Left lung (tissue), 10 donors: ENCODE results near the gene TUBB1. TPM values are rescaled to one million over a fixed set of nuclear protein-coding genes. Genes with fewer than 3 reads are reported as not detected.

Experiments used
- ATAC-seq: fragments of 200-7000 bp; cut with Tn5 transposase; one replicate; pipeline ENCODE4 v1.9.1; 2020; ENCODE audit warnings: moderate library complexity
- DNase-seq, 4 donors: peaks; one replicate each; pipeline ENCODE4 v3.0.0-alpha.2; 2013 to 2020
- H3K27ac ChIP-seq, 2 donors: fragments of 200-600 bp; sonication (generic) in 1 of 2; one replicate each; pipeline versions ENCODE4 v1.5.0 to v1.8.0; 2020 to 2021
- H3K27me3 ChIP-seq, 2 donors: fragments of 200-600 bp; sonication (generic) in 1 of 2; one replicate each; pipeline versions ENCODE4 v1.5.0 to v1.8.0; 2020 to 2021
- H3K36me3 ChIP-seq, 2 donors: fragments of 200-600 bp; sonication (generic) in 1 of 2; one replicate each; pipeline versions ENCODE4 v1.5.0 to v1.8.0; 2020 to 2021
- H3K4me1 ChIP-seq, 2 donors: fragments of 200-600 bp; one replicate each; pipeline ENCODE4 v1.8.0; 2021
- H3K4me3 ChIP-seq, 2 donors: fragments of 200-600 bp; sonication (generic) in 1 of 2; one replicate each; pipeline versions ENCODE4 v1.5.0 to v1.8.0; 2020 to 2021; ENCODE audit warnings: mild to moderate bottlenecking in 1 of 2
- H3K9me3 ChIP-seq, 2 donors: fragments of 200-600 bp; sonication (generic) in 1 of 2; one replicate each; pipeline versions ENCODE4 v1.5.0 to v1.8.0; 2020 to 2021
- CTCF ChIP-seq, 2 donors: fragments of 200-600 bp; sonication (generic) in 1 of 2; IDR thresholded peaks; one replicate each; pipeline versions ENCODE4 v1.5.0 to v1.8.0; 2021; ENCODE audit warnings: antibody characterized with exemption in 2 of 2
- intact Hi-C, 2 donors: fragments of 100-400 bp; cut with DNase I; formaldehyde crosslinking; loops; one replicate each; pipeline versions ENCODE4 v1.11.2 to v1.14.2; 2022
- polyA plus RNA-seq, 6 donors: library from polyadenylated mRNA; unstranded; fragments of 120-200 nt; gene quantifications; one replicate each; pipeline ENCODE4 v1.2.1, GENCODE V29; 2013; ENCODE audit not compliant: insufficient read length in 6 of 6
- total RNA-seq, 2 donors: library from RNA; stranded (reverse); fragmentation: NEBNext Ultra II Directional; extraction: Animal tissue kit (Norgen Biotek cat#: 25700); gene quantifications; one replicate each; pipeline ENCODE4 v1.2.1, GENCODE V29; 2021
- donor health status: DM: no; HTN: yes; CAD: no.
- donor health status: DM: no; HTN: no; CAD: no.

TUBB1 gene
- total and polyA plus RNA-seq, 8 donors: 2.0 to 5.7 (median 4.3) TPM

DNA sequence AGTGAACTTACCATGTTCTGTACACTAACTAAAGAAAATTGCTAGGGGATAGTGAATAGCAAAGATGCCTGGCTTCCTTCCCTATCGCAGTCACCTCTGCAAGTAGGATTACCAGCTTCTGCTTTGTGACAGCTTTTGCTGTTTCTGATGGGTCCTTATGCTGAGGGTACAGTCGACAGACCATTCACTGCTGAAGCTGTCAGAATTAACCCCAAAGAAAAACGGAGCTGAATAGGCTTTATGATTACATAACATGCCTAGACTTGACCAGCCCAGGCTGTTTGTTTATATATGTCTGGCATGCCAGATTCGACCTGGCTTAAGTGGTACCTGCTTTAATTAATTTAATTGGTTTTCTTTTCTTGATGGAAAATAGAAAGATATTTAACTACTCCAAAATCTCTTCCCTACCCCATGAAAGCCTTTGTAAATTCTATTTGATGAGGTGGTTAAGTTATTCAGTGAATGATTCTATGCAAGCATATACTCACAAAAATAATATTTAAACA, 45.0 kb downstream of the TUBB1 start:
- Histone ChIP-seq H3K9me3 (no peaks in the 10 kb centered on the region), H3K4me3 (no peak overlapping the region), H3K4me1 (peaks cover 0 to 6% of the 10 kb centered on the region in 2 donors), H3K27me3 (peaks cover 0 to 27% of the 10 kb centered on the region in 2 donors), H3K36me3 (no peaks in the 10 kb centered on the region), H3K27ac (no peak overlapping the region)
- no peak for TF ChIP-seq CTCF (IDR thresholded peaks at IDR 0.05)
- intact Hi-C loops: no loop called here
- ATAC-seq: no peak
- no peak for DNase-seq

- Histone ChIP-seq H3K27ac (no peak overlapping the region), H3K36me3 (no peaks in the 10 kb centered on the region), H3K27me3 (peaks cover 0 to 32% of the 10 kb centered on the region in 2 donors), H3K4me1 (peaks cover 3 to 6% of the 10 kb centered on the region in 2 donors), H3K4me3 (no peak overlapping the region), H3K9me3 (no peaks in the 10 kb centered on the region)
- ATAC-seq: no peak
- DNase-seq: no peak
- intact Hi-C loops: no loop called here
- TF ChIP-seq CTCF (IDR thresholded peaks at IDR 0.05): no peak
Observed at GRCh38 chr20:59068534-59068933, 49.3 kb downstream of the TUBB1 start.

DNA sequence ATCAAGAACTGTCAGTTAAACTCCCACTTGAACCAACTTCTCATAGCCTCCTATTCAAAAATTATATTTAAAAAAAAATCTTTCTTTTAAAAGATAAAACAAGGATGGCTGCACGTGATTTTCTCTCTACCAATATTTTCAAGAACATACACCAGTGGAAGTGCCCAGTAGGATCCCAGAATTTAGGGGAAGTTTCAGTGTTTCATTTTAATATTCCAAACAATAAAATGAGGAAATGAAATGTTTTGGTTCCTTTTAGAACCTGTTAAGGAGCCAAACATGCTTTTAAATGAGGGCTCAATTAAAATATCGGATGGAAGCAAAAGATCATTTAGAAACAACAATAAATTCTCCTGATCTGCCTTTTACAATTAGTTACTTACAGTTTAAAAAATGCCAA, 49.8 kb downstream of the TUBB1 start:
- peaks cover 1 to 3% of the 10 kb centered on the region in 2 donors for H3K4me1 ChIP-seq

DNA sequence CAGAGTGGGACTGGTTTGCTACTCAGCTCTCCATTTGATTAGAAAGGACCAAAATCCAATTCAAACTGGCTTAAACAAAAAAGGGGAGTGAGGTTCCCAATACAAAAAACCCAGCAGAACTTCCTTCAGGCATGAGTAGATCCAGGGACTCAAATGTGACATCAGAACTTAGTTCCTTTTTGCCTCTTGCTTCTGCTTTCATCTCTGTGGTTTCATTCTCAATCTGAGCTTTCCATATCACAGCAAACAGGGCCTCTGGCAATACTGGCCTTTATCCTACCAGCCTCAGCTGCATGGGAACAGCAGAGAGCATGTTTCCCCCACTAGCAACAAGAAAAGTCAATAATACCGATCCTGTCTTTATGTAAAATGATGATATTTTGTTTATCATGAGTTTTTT, 52.0 kb downstream of the TUBB1 start:
- no peak overlapping the region for H3K27ac ChIP-seq
- no peaks in the 10 kb centered on the region for H3K9me3 ChIP-seq
- no peak overlapping the region for H3K4me3 ChIP-seq
- no peaks in the 10 kb centered on the region for H3K36me3 ChIP-seq
- ATAC-seq: peak; percentile 41
- no peak for DNase-seq
- peaks cover 0 to 34% of the 10 kb centered on the region in 2 donors for H3K27me3 ChIP-seq
- TF ChIP-seq CTCF (IDR thresholded peaks at IDR 0.05): no peak
- peaks cover 0 to 3% of the 10 kb centered on the region in 2 donors for H3K4me1 ChIP-seq
- intact Hi-C loops: no loop called here

More for the DNA sequence above, 49.8 kb downstream of the TUBB1 start:
- H3K27me3 ChIP-seq: peaks cover 0 to 32% of the 10 kb centered on the region in 2 donors
- ATAC-seq (no peak), DNase-seq (no peak)
- H3K9me3 ChIP-seq: no peaks in the 10 kb centered on the region
- intact Hi-C loops: no loop called here
- TF ChIP-seq CTCF (IDR thresholded peaks at IDR 0.05): no peak
- H3K36me3 ChIP-seq: no peaks in the 10 kb centered on the region
- no peak overlapping the region for H3K27ac ChIP-seq
- H3K4me3 ChIP-seq: no peak overlapping the region

- Histone ChIP-seq H3K4me1 (peaks cover 0 to 3% of the 10 kb centered on the region in 2 donors), H3K27me3 (peaks cover 0 to 49% of the 10 kb centered on the region in 2 donors), H3K9me3 (no peaks in the 10 kb centered on the region), H3K4me3 (no peak overlapping the region), H3K27ac (no peak overlapping the region), H3K36me3 (no peaks in the 10 kb centered on the region)
- ATAC-seq: no peak
- no peak for DNase-seq
- no peak for TF ChIP-seq CTCF (IDR thresholded peaks at IDR 0.05)
- intact Hi-C loops: no loop called here
Observed at GRCh38 chr20:59073582-59073981, 54.4 kb downstream of the TUBB1 start.
